Endothelial cell of umbilical vein (primary cell): ENCODE data around the gene RET.

ENCODE experiments used
- FOS ChIP-seq: IDR thresholded peaks from 2 replicates; pipeline ENCODE4 v1.6.1; 2011; ENCODE audit warnings: mild to moderate bottlenecking, low read length, moderate library complexity, borderline replicate concordance; ENCODE audit not compliant: insufficient read depth
- POLR2A ChIP-seq: IDR thresholded peaks from 2 replicates; pipeline ENCODE4 v1.6.1; 2012; ENCODE audit warnings: low read depth, mild to moderate bottlenecking, control low read depth, low read length
- TF ChIP-seq, protein P1 (sequence below), 2 donors: IDR thresholded peaks; 1 replicate in 1 of 2; 2 replicates in 1 of 2; pipeline ENCODE4 v1.5.1; 2011; ENCODE audit warnings: low read length in 2 of 2, mild to moderate bottlenecking in 2 of 2, moderate library complexity in 2 of 2, control low read depth in 1 of 2, inconsistent platforms in 1 of 2, low read depth in 1 of 2; ENCODE audit not compliant: insufficient read depth in 1 of 2; ENCODE audit errors: extremely low read depth in 1 of 2

DNA sequence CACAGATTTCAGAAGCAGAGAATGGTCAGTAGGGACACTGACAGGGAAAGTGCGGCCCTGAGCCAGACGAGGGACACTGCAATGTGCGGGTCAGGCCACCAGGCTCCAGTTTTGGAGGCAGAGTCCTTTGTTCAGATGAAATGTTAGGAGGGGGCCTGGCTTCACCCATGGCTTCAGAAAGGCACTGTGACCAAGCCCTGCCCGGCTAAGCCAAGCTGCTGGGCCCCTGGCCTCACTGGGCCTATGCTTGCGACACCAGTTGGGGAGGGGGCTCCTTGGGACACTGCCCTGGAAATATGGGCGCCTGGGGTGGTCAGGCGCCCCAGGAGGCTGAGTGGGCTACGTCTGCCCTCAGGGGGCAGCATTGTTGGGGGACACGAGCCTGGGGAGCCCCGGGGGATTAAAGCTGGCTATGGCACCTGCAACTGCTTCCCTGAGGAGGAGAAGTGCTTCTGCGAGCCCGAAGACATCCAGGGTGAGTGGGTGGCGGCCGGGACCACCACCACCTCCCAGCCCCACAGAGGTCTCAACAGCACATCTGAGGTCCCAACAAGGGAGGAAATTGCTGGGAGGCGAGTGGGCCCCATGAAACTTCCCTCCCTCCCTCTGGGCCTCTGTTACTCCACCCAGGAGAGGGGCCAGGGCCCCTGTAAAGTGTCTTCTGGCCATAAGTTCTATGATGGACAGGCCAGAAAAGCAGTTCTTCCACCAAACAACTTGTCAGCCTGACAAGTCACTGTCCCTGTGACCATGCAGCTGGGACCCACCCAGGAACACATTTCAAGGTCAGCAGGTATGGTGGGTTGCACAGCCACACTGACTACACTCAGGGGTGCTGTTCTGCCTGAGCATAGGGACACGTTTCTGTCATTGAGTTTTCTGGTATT, 36.6 kb downstream of the RET start:
- TF ChIP-seq POLR2A (no peak), FOS (no peak)
- TF ChIP-seq, protein P1, sequence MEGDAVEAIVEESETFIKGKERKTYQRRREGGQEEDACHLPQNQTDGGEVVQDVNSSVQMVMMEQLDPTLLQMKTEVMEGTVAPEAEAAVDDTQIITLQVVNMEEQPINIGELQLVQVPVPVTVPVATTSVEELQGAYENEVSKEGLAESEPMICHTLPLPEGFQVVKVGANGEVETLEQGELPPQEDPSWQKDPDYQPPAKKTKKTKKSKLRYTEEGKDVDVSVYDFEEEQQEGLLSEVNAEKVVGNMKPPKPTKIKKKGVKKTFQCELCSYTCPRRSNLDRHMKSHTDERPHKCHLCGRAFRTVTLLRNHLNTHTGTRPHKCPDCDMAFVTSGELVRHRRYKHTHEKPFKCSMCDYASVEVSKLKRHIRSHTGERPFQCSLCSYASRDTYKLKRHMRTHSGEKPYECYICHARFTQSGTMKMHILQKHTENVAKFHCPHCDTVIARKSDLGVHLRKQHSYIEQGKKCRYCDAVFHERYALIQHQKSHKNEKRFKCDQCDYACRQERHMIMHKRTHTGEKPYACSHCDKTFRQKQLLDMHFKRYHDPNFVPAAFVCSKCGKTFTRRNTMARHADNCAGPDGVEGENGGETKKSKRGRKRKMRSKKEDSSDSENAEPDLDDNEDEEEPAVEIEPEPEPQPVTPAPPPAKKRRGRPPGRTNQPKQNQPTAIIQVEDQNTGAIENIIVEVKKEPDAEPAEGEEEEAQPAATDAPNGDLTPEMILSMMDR (IDR thresholded peaks at IDR 0.05; ENCODE audit: extremely low read depth in 1 of 2, insufficient read depth in 1 of 2, low read depth in 1 of 2, low read length in 2 of 2), result no peak
